Panc1 (cell line): ENCODE data around the gene CDC45. TPM values are rescaled to one million over a fixed set of nuclear protein-coding genes. Genes with fewer than 3 reads are reported as not detected.

Experiments
- ATAC-seq: fragments of 200-7000 bp; cut with Tn5 transposase; 2 replicates; pipeline ENCODE4 v1.9.1; 2020; ENCODE audit warnings: mild to moderate bottlenecking, moderate library complexity
- BruUV-seq: library from RNA; stranded (reverse); fragments of 400-500 nt; replicated peaks from 2 replicates; lab custom pipeline; 2021; lab: Mats Ljungman, UMichigan
- CTCF ChIA-PET: fragments of 300-600 bp; sonication (Branson Sonifier 250); formaldehyde crosslinking; loops from one replicate; lab custom pipeline; 2022; ENCODE audit warnings: antibody characterized with exemption; lab: Charles Lee
- POLR2A ChIA-PET: fragments of 300-600 bp; sonication (Branson Sonifier 250); formaldehyde crosslinking; loops from one replicate; lab custom pipeline; 2022; ENCODE audit warnings: antibody characterized with exemption; lab: Charles Lee
- DNase-seq: peaks from one replicate; pipeline ENCODE4 v3.0.0-alpha.2; 2010; ENCODE audit warnings: low read depth, low spot score
- H3K27ac ChIP-seq: 2 replicates; pipeline ENCODE4 v1.5.1; 2011; ENCODE audit warnings: mild to moderate bottlenecking, low read length, inconsistent platforms
- H3K27me3 ChIP-seq: fragments of 200-500 bp; sonication (Bioruptor generic); 2 replicates; pipeline ENCODE4 v1.6.0; 2014; ENCODE audit warnings: low read length, inconsistent platforms; ENCODE audit not compliant: control insufficient read depth, insufficient read depth
- H3K36me3 ChIP-seq: fragments of 200-500 bp; sonication (Bioruptor generic); 2 replicates; pipeline ENCODE4 v1.5.1; 2014; ENCODE audit warnings: inconsistent platforms, mild to moderate bottlenecking, low read length, moderate library complexity; ENCODE audit not compliant: control insufficient read depth, insufficient read depth
- H3K4me1 ChIP-seq: 2 replicates; pipeline ENCODE4 v1.5.1; 2011; ENCODE audit warnings: inconsistent platforms, mild to moderate bottlenecking, low read length, moderate library complexity; ENCODE audit not compliant: control insufficient read depth, insufficient read depth
- H3K4me3 ChIP-seq, 2 experiments: 2 replicates each; pipeline ENCODE4 v1.5.1; 2011 to 2012; ENCODE audit warnings: low read depth in 2 of 2, low read length in 2 of 2, mild to moderate bottlenecking in 2 of 2, inconsistent platforms in 1 of 2, moderate library complexity in 1 of 2
- H3K9me3 ChIP-seq: fragments of 200-500 bp; sonication (Bioruptor generic); 2 replicates; pipeline ENCODE4 v1.5.1; 2014; ENCODE audit warnings: low read depth, mild to moderate bottlenecking, inconsistent platforms, low read length, moderate library complexity; ENCODE audit not compliant: control insufficient read depth, insufficient read depth
- CTCF ChIP-seq: fragments of 450-650 bp; IDR thresholded peaks from 2 replicates; pipeline ENCODE4 v1.5.1; 2017; ENCODE audit warnings: mild to moderate bottlenecking
- POLR2AphosphoS5 ChIP-seq: IDR thresholded peaks from 2 replicates; pipeline ENCODE4 v1.6.1; 2012; ENCODE audit warnings: mild to moderate bottlenecking, low read depth, low read length, moderate library complexity
- REST ChIP-seq, 2 experiments: IDR thresholded peaks; 2 replicates each; pipeline ENCODE4 v1.6.1; 2011 to 2012; ENCODE audit warnings: low read depth in 2 of 2, control low read depth in 1 of 2, low read length in 1 of 2, mild to moderate bottlenecking in 1 of 2, moderate library complexity in 1 of 2; ENCODE audit not compliant: insufficient read depth in 1 of 2
- SIN3A ChIP-seq: IDR thresholded peaks from 2 replicates; pipeline ENCODE4 v1.6.1; 2012; ENCODE audit warnings: low read depth, mild to moderate bottlenecking, low read length, moderate library complexity, borderline replicate concordance; ENCODE audit not compliant: insufficient read depth
- TCF7L2 ChIP-seq: IDR thresholded peaks from 2 replicates; pipeline ENCODE4 v1.6.1; 2011; ENCODE audit warnings: mild to moderate bottlenecking, low read depth, low read length, inconsistent platforms
- in situ Hi-C: cut with HindIII; loops from 2 replicates; pipeline ENCODE4 v1.10.0; 2016; ENCODE audit warnings: low sequenced_read_pairs, low pct_unique_long_range_greater_than_20kb
- intact Hi-C: fragments of 100-400 bp; cut with micrococcal nuclease; formaldehyde crosslinking; loops from one replicate; pipeline ENCODE4 v1.10.0; 2022; ENCODE audit not compliant: unreplicated experiment
- total RNA-seq: library from RNA; stranded (reverse); gene quantifications from one replicate; pipeline ENCODE4 v1.2.1, GENCODE V29; 2021; ENCODE audit not compliant: unreplicated experiment

The CDC45 gene
- total RNA-seq, 1 experiment from 2014 or later, result 26.1 TPM

GRCh38 chr22:19509923-19510322, 30.2 kb downstream of the CDC45 start:
- ChIA-PET POLR2A (no interaction called here), CTCF (no interaction called here)
- in situ Hi-C loops (no loop called here), intact Hi-C loops (no loop called here)
- Histone ChIP-seq H3K36me3 (no peaks in the 10 kb centered on the region; the same call in 1 of the 2 replicates), H3K4me1 (no peaks in the 10 kb centered on the region), H3K9me3 (no peaks in the 10 kb centered on the region), H3K27ac (no peak overlapping the region), H3K4me3 (no peak overlapping the region), H3K27me3 (no peaks in the 10 kb centered on the region)
- ATAC-seq, result no peak
- DNase-seq, result no peak
- no peak for TF ChIP-seq CTCF
- no peak for TF ChIP-seq SIN3A
- TF ChIP-seq POLR2AphosphoS5, result no peak
- no TSS peak for BruUV-seq

DNA sequence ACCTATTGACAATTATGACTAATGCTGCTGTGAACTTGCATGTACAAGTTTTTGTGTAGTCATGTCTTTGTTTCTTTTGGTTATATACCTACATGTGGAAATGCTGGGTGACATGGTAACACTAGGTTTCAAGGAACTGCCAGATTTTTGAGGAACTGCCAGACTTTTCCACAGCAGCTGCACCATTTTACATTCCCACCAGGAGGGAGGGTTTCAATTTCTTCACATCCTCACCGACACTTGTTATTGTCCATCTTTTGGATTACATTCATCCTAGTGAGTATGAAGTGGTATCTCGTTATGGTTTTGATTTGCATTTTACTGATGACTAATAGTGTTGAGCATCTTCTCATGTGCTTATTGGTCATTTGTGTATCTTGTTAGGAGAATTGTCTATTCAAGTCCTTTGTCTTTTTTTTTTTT, 31.2 kb downstream of the CDC45 start:
- no peaks in the 10 kb centered on the region for H3K27me3 ChIP-seq
- intact Hi-C loops, result no loop called here
- H3K9me3 ChIP-seq, result no peaks in the 10 kb centered on the region
- TF ChIP-seq POLR2AphosphoS5, result no peak
- no peak overlapping the region for H3K27ac ChIP-seq
- no peaks in the 10 kb centered on the region for H3K4me1 ChIP-seq
- no peak for ATAC-seq
- ChIA-PET CTCF (no interaction called here), POLR2A (no interaction called here)
- BruUV-seq, result no TSS peak
- H3K36me3 ChIP-seq, result no peaks in the 10 kb centered on the region; the same call in 1 of the 2 replicates
- no peak for DNase-seq
- in situ Hi-C loops, result no loop called here
- H3K4me3 ChIP-seq, result no peak overlapping the region

- intact Hi-C loops (no loop called here), in situ Hi-C loops (no loop called here)
- H3K36me3 ChIP-seq, result no peaks in the 10 kb centered on the region; the same call in 1 of the 2 replicates
- no peak for TF ChIP-seq SIN3A
- no peak for TF ChIP-seq CTCF
- no peak for TF ChIP-seq REST (IDR thresholded peaks at IDR 0.05; ENCODE audit: insufficient read depth in 1 of 2, low read depth in 2 of 2, low read length in 1 of 2)
- no peak for TF ChIP-seq POLR2AphosphoS5
- no peak for TF ChIP-seq TCF7L2
- H3K27me3 ChIP-seq, result no peaks in the 10 kb centered on the region
- no peak overlapping the region for H3K4me3 ChIP-seq
- ChIA-PET POLR2A (no interaction called here), CTCF (no interaction called here)
- no peaks in the 10 kb centered on the region for H3K4me1 ChIP-seq
- BruUV-seq, result no TSS peak
- no peak overlapping the region for H3K27ac ChIP-seq
- no peak for DNase-seq
- no peak for ATAC-seq
- no peaks in the 10 kb centered on the region for H3K9me3 ChIP-seq
These were observed 34.1 kb downstream of the CDC45 start for GRCh38 chr22:19513823-19514222.
